Endothelial cell of umbilical vein (primary cell): ENCODE results near the gene ACD. TPM values are rescaled to one million over a fixed set of nuclear protein-coding genes. Genes with fewer than 3 reads are reported as not detected.

Experiments used
- BruUV-seq: library from RNA; stranded (reverse); fragments of 400-500 nt; replicated peaks from 2 replicates; lab custom pipeline; 2021; lab: Mats Ljungman, UMichigan
- CTCF ChIA-PET: fragments of 300-600, 350-600 bp; sonication (Branson Sonifier 250); formaldehyde crosslinking; loops from one replicate; lab custom pipeline; 2021; ENCODE audit warnings: antibody characterized with exemption, inconsistent platforms; lab: Charles Lee
- POLR2A ChIA-PET: fragments of 300-600, 350-600 bp; sonication (Branson Sonifier 250); formaldehyde crosslinking; loops from one replicate; lab custom pipeline; 2021; ENCODE audit warnings: antibody characterized with exemption, inconsistent platforms; lab: Charles Lee
- DNase-seq: peaks from one replicate; pipeline ENCODE4 v3.0.0-alpha.2; 2011; ENCODE audit warnings: low read depth, low spot score
- FAIRE-seq: peaks from 2 replicates; lab custom pipeline; 2011; peaks lifted over from hg19 to GRCh38; lab: Jason Lieb, UNC
- H2AFZ ChIP-seq: 2 replicates; pipeline ENCODE4 v1.6.0; 2012; ENCODE audit warnings: low read depth, low read length, control low read depth, inconsistent platforms
- H3K27ac ChIP-seq: 2 replicates; pipeline ENCODE4 v1.5.1; 2011; ENCODE audit warnings: low read depth, mild to moderate bottlenecking, control low read depth, low read length, moderate library complexity; ENCODE audit not compliant: insufficient read depth
- H3K27me3 ChIP-seq, 2 experiments: 2 replicates each; pipeline versions ENCODE4 v1.6.0 to v1.6.1; 2011; ENCODE audit warnings: low read length in 2 of 2, mixed read lengths in 1 of 2; ENCODE audit not compliant: control insufficient read depth in 2 of 2, insufficient read depth in 2 of 2
- H3K36me3 ChIP-seq, 2 experiments: 2 replicates in 1 of 2; 3 replicates in 1 of 2; pipeline ENCODE4 v1.5.1; 2011; ENCODE audit warnings: low read length in 2 of 2, mild to moderate bottlenecking in 1 of 2, moderate library complexity in 1 of 2; ENCODE audit not compliant: control insufficient read depth in 2 of 2, insufficient read depth in 2 of 2; ENCODE audit errors: extremely low read depth in 1 of 2
- H3K4me1 ChIP-seq: 3 replicates; pipeline ENCODE4 v1.5.1; 2011; ENCODE audit warnings: mild to moderate bottlenecking, low read length; ENCODE audit not compliant: control insufficient read depth, insufficient read depth; ENCODE audit errors: extremely low read depth
- H3K4me2 ChIP-seq: 2 replicates; pipeline ENCODE4 v1.6.1; 2011; ENCODE audit warnings: low read length, control low read depth, mixed read lengths; ENCODE audit not compliant: insufficient read depth
- H3K4me3 ChIP-seq, 3 experiments: fragments of 200-600 bp in 1 of 3; sonication (generic), shearing (Covaris generic) in 1 of 3; replicated peaks in 1 of 3; 2 replicates each; pipeline ENCODE4 v1.5.1; 2011 to 2016; ENCODE audit warnings: control low read depth in 3 of 3, low read length in 3 of 3, mild to moderate bottlenecking in 2 of 3, inconsistent platforms in 1 of 3, low read depth in 1 of 3, moderate library complexity in 1 of 3; ENCODE audit not compliant: insufficient read depth in 1 of 3
- H3K79me2 ChIP-seq: 2 replicates; pipeline ENCODE4 v1.6.0; 2012; ENCODE audit warnings: low read length, inconsistent platforms; ENCODE audit not compliant: control insufficient read depth, insufficient read depth
- H3K9ac ChIP-seq: replicated peaks from 2 replicates; pipeline ENCODE3; 2011; ENCODE audit warnings: low read length, control low read depth; ENCODE audit not compliant: insufficient read depth; ENCODE audit errors: extremely low read depth
- H3K9me1 ChIP-seq: replicated peaks from 3 replicates; pipeline ENCODE4 v1.6.0; 2011; ENCODE audit warnings: mild to moderate bottlenecking, low read length; ENCODE audit not compliant: control insufficient read depth, insufficient read depth; ENCODE audit errors: extremely low read depth
- H3K9me3 ChIP-seq: replicated peaks from 2 replicates; pipeline ENCODE4 v1.5.1; 2012; ENCODE audit warnings: low read length, inconsistent platforms; ENCODE audit not compliant: control insufficient read depth, insufficient read depth
- H4K20me1 ChIP-seq: replicated peaks from 2 replicates; pipeline ENCODE3; 2011; ENCODE audit warnings: mild to moderate bottlenecking, low read length; ENCODE audit not compliant: control insufficient read depth, insufficient read depth; ENCODE audit errors: extremely low read depth
- EZH2 ChIP-seq: IDR thresholded peaks from 2 replicates; pipeline ENCODE4 v1.6.1; 2012; ENCODE audit warnings: borderline replicate concordance, low read depth, mild to moderate bottlenecking, moderate library complexity, low read length, inconsistent platforms; ENCODE audit not compliant: severe bottlenecking
- FOS ChIP-seq: IDR thresholded peaks from 2 replicates; pipeline ENCODE4 v1.6.1; 2011; ENCODE audit warnings: mild to moderate bottlenecking, low read length, moderate library complexity, borderline replicate concordance; ENCODE audit not compliant: insufficient read depth
- GATA2 ChIP-seq: IDR thresholded peaks from 2 replicates; pipeline ENCODE4 v1.7.0; 2011; ENCODE audit warnings: low read depth, mild to moderate bottlenecking, moderate library complexity, mixed read lengths, low read length; ENCODE audit not compliant: insufficient read length, insufficient read depth
- JUN ChIP-seq: IDR thresholded peaks from 2 replicates; pipeline ENCODE4 v1.6.1; 2011; ENCODE audit warnings: borderline replicate concordance, low read depth; ENCODE audit not compliant: insufficient read length, insufficient read depth
- MYC ChIP-seq: IDR thresholded peaks from one replicate; pipeline ENCODE4 v1.6.1; 2011; ENCODE audit warnings: mild to moderate bottlenecking, low read depth, low read length
- POLR2A ChIP-seq: IDR thresholded peaks from 2 replicates; pipeline ENCODE4 v1.6.1; 2012; ENCODE audit warnings: low read depth, mild to moderate bottlenecking, control low read depth, low read length
- POLR2AphosphoS5 ChIP-seq: IDR thresholded peaks from 2 replicates; pipeline ENCODE4 v1.6.1; 2012; ENCODE audit warnings: low read depth, mild to moderate bottlenecking, control low read depth, low read length, moderate library complexity; ENCODE audit not compliant: insufficient read depth
- dilution Hi-C: fragments of 300-500 bp; cut with MboI; formaldehyde crosslinking; loops from one replicate; pipeline ENCODE4 v1.15.0; 2019; ENCODE audit warnings: low sequenced_read_pairs; ENCODE audit not compliant: extremely low pct_ligation_motif_present
- intact Hi-C: fragments of 100-400 bp; cut with micrococcal nuclease; formaldehyde crosslinking; loops from one replicate; pipeline ENCODE4 v1.10.0; 2022
- polyA plus RNA-seq, 4 experiments: library from polyadenylated mRNA; depleted of rRNA in 3 of 4; stranded (reverse) in 3 of 4; unstranded in 1 of 4; fragments of >200 nt; gene quantifications; 2 replicates each; pipeline versions ENCODE4 v1.2.1 to v1.2.3, GENCODE V29; 2011 to 2012; ENCODE audit warnings: missing spikeins in 1 of 4
- total RNA-seq: library from RNA; stranded (reverse); gene quantifications from 2 replicates; pipeline ENCODE4 v1.2.3, GENCODE V29; 2021

ACD gene
- total and polyA plus RNA-seq, 2 donors (not counting 3 experiments of a cell fraction or from before 2014, with no cell fraction given): 24.4 to 36.0 TPM

DNA sequence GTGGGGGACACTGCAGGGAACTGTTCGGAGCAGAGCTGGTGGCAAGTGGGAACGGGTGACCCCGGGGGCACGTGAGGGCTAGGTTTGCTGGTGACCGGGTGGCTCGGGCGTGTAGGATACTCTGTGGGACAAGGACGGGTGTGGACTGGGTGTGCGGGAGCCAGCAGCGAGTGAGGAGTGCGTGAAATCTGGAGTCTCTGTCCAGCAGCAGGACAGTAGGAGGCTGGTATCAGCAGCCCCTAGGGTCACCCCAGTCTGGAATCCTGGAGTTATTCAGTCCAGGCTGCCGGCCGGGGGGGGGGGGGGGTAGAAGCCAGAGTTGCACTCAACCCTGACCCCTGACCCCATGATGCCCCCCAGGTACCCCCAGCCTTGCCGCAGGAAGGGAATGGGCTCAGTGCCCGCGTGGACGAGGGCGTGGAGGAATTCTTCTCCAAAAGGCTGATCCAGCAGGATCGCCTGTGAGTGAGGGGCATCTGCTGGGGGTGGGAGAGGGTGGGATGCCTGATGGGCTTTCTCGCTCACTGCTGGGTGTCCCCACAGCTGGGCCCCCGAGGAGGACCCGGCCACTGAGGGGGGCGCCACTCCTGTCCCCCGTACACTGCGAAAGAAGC, 6.2 kb downstream of the ACD start:
- Histone ChIP-seq H3K4me3 (no peak overlapping the region), H3K27me3 (peaks cover 34 to 35% of the 10 kb centered on the region in 2 experiments), H4K20me1 (no peaks in the 10 kb centered on the region), H3K9me3 (no peaks in the 10 kb centered on the region), H3K27ac (no peak overlapping the region), H3K79me2 (no peaks in the 10 kb centered on the region), H3K4me2 (no peak overlapping the region), H3K4me1 (peaks cover 5% of the 10 kb centered on the region), H3K36me3 (no peaks in the 10 kb centered on the region), H2AFZ (no peak overlapping the region), H3K9me1 (no peaks in the 10 kb centered on the region), H3K9ac (no peak overlapping the region)
- FAIRE-seq (no peak), DNase-seq (no peak)
- TF ChIP-seq EZH2 (no peak), MYC (no peak), GATA2 (no peak), FOS (no peak), POLR2AphosphoS5 (no peak), JUN (no peak), POLR2A (no peak)
- dilution Hi-C loops (no loop called here), intact Hi-C loops (no loop called here)
- ChIA-PET CTCF (interaction anchor here (1.6 kb wide), 1 partner anchor 133 kb away, joined by 6 read pairs; no protein-coding TSS in a partner anchor), POLR2A (interaction anchor here (0.5 kb wide), 1 partner anchor 9 kb away, joined by 4 read pairs; no protein-coding TSS in a partner anchor)
- no TSS peak for BruUV-seq
